ENCODE data around the gene NOP9.

Gene NOP9

GRCh38 chr14:24271134-24271833, 28.4 kb upstream of the NOP9 start, which contains the start of gene RABGGTA:
TSS of gene RABGGTA (minus strand) at chr14:24271597. CDS start at chr14:24271115, 482 bp downstream.
- Histone ChIP-seq H3K27me3 (ENCODE audit: insufficient read depth, low read depth, severe bottlenecking) (no peaks in the 10 kb centered on the region), H3K4me3 (ENCODE audit: low read depth, low read length) (peak within 1 kb of the TSS; percentile 65), H3K36me3 (no peaks in the 10 kb centered on the region), H3K9me3 (ENCODE audit: severe bottlenecking) (no peaks in the 10 kb centered on the region), H3K27ac (peak within 1 kb of the TSS; percentile 94)
- DNase-seq = peak; percentile 91
- TF ChIP-seq CTCF (IDR thresholded peaks at IDR 0.05; ENCODE audit: low read depth, low read length) = peak; percentile 88

- TF ChIP-seq CTCF (IDR thresholded peaks at IDR 0.05; ENCODE audit: low read depth, low read length) = no peak
- H3K27ac ChIP-seq = peak overlapping the region; percentile 94
- no peaks in the 10 kb centered on the region for H3K27me3 ChIP-seq (ENCODE audit: insufficient read depth, low read depth, severe bottlenecking)
- no peaks in the 10 kb centered on the region for H3K36me3 ChIP-seq
- peak overlapping the region; percentile 65 for H3K4me3 ChIP-seq (ENCODE audit: low read depth, low read length)
- no peaks in the 10 kb centered on the region for H3K9me3 ChIP-seq (ENCODE audit: severe bottlenecking)
- no peak for DNase-seq
Measured at GRCh38 chr14:24271834-24272263, 27.8 kb upstream of the NOP9 start.

DNA sequence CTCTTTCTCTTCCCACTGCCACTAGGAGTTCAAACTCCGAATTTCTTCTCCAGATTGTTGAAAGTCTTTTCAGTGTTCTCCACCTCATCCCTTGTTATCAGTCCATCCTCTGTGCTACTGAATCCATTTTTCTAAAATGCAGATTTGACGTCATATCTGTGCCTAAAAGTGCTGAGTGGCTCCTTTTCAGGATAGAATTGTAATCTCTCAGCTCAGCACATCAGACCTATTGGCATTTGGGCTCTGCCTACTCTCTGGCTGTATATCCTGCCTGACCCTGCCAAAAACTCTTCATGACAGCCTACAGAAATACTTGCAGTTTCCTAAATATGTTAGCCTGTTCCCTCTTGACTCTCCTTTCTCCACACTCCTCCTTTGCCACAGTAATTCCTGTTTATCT, 27.2 kb upstream of the NOP9 start:
- H3K27ac ChIP-seq = peak overlapping the region; percentile 83; the same call in 1 of the 2 replicates
- no peaks in the 10 kb centered on the region for H3K36me3 ChIP-seq
- no peak for TF ChIP-seq CTCF (IDR thresholded peaks at IDR 0.05; ENCODE audit: low read depth, low read length)
- no peak overlapping the region for H3K4me3 ChIP-seq (ENCODE audit: low read depth, low read length)
- H3K27me3 ChIP-seq (ENCODE audit: insufficient read depth, low read depth, severe bottlenecking) = no peaks in the 10 kb centered on the region
- DNase-seq = no peak
- no peaks in the 10 kb centered on the region for H3K9me3 ChIP-seq (ENCODE audit: severe bottlenecking)

DNA sequence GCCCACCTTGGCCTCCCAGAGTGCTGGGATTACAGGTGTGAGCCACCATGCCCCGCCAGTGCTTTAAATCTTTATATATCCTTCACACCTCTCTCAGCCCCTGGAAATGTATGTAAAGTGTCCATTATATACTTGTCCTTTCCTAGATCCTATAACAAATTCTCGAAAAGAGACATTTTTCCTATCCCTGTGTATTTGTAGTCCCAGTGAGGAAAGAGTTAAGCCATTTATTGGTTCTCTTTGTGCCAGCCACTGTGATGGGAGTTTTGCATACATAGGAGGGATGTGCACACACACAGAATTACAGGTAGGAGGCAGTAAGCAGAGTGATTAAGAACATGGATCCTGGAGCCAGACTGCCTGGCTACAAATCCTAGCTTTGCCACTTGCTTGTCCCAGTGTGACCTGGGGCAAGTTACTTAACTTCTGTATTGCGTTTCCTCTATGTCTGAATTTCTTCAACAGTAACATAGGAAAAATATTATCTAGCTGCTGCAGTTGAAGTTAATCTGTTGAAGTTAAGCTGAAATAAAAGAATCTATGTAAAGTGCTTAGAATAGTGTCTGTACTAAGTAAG, 26.1 kb upstream of the NOP9 start:
- H3K27ac ChIP-seq = peak overlapping the region; percentile 83
- DNase-seq = peak; percentile 80
- peak; percentile 84 for TF ChIP-seq CTCF (IDR thresholded peaks at IDR 0.05; ENCODE audit: low read depth, low read length)

DNA sequence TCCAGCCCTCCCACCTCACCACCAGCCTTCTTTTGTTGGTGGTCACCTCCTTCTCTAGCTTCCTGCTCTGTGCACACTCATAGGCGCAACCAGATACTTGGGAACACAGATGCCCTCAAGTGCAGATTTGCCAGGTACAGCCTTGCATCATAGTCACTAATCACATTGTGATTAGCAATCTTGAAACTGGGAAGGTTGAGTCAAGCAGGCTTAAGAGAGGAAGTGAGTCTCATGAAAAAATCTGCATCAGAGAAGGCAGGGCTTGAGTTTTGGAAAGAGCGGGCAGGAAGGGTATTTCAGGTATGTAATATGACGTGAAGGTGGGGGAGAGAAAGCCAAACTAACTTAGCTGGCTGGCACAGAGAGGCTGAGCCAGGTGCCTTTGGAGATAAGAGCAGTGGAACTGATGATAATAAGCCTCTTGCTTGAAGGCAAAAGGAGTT, 25.5 kb upstream of the NOP9 start:
- H3K36me3 ChIP-seq = no peaks in the 10 kb centered on the region
- H3K9me3 ChIP-seq (ENCODE audit: severe bottlenecking) = no peaks in the 10 kb centered on the region
- no peak for TF ChIP-seq CTCF (IDR thresholded peaks at IDR 0.05; ENCODE audit: low read depth, low read length)
- H3K4me3 ChIP-seq (ENCODE audit: low read depth, low read length) = no peak overlapping the region; the same call in 1 of the 2 replicates
- DNase-seq = peak; percentile 56
- H3K27me3 ChIP-seq (ENCODE audit: insufficient read depth, low read depth, severe bottlenecking) = no peaks in the 10 kb centered on the region
- peak overlapping the region; percentile 83 for H3K27ac ChIP-seq

More for the DNA sequence above, 26.1 kb upstream of the NOP9 start:
- Histone ChIP-seq H3K9me3 (ENCODE audit: severe bottlenecking) (no peaks in the 10 kb centered on the region), H3K27me3 (ENCODE audit: insufficient read depth, low read depth, severe bottlenecking) (no peaks in the 10 kb centered on the region), H3K36me3 (no peaks in the 10 kb centered on the region), H3K4me3 (ENCODE audit: low read depth, low read length) (no peak overlapping the region; the same call in 1 of the 2 replicates)
